GM12891 (cell line): ENCODE results near the gene CDH4.

ENCODE experiments used
- PAX5 ChIP-seq: IDR thresholded peaks from 2 replicates; pipeline ENCODE4 v1.6.1; 2011; ENCODE audit warnings: low read length, moderate library complexity, mild to moderate bottlenecking; ENCODE audit not compliant: insufficient read depth, severe bottlenecking
- POLR2A ChIP-seq: IDR thresholded peaks from 2 replicates; pipeline ENCODE4 v1.6.1; 2011; ENCODE audit warnings: low read depth, low read length, control low read depth
- POLR2AphosphoS5 ChIP-seq: IDR thresholded peaks from 2 replicates; pipeline ENCODE4 v1.6.1; 2011; ENCODE audit warnings: low read depth, low read length, control low read depth
- POU2F2 ChIP-seq: IDR thresholded peaks from 2 replicates; pipeline ENCODE4 v1.6.1; 2011; ENCODE audit warnings: low read depth, mild to moderate bottlenecking, control low read depth, low read length, moderate library complexity
- TAF1 ChIP-seq: IDR thresholded peaks from 2 replicates; pipeline ENCODE4 v1.6.1; 2011; ENCODE audit warnings: low read depth, low read length, control low read depth

DNA sequence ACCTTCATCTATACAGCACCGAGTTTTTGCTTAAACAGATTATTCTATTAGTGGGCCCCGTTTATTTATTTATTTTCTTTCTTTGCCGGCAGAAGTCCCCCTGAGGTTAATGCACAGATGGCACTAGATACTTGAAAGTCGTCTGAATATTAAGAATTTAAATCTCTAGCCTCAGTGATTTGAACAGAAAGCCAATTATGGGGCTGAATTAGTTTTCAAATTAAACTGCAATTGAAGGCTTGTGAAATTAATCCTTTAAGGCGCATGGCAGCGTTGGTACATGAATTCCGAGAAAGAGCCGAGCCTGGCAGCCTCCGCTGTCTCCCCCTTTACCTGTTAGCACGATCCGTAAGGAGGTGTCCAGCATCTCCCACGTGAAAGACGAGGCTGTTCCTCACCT is 610.8 kb downstream of the CDH4 start:
- TF ChIP-seq POU2F2 (no peak), POLR2AphosphoS5 (no peak), POLR2A (no peak), PAX5 (no peak), TAF1 (no peak)
